ENCODE measurements around the gene SLAMF9. TPM values are rescaled to one million over a fixed set of nuclear protein-coding genes. Genes with fewer than 3 reads are reported as not detected.

Gene SLAMF9
- total RNA-seq, 2 experiments from 2014 or later = not detected

Other genes starting within 250 kb of the SLAMF9 start
- gene CRP, start 239.6 kb downstream of the SLAMF9 start, total RNA-seq = not detected
- 10 to 100 TPM; 26.9 to 28.3 TPM for gene DUSP23, start 173.3 kb downstream of the SLAMF9 start, total RNA-seq
- gene FCRL6, start 151.9 kb downstream of the SLAMF9 start, total RNA-seq = not detected
- under 1 TPM; 0.53 to 0.55 TPM for gene SLAMF8, start 127.4 kb downstream of the SLAMF9 start, total RNA-seq
- gene VSIG8, start 91.6 kb downstream of the SLAMF9 start, total RNA-seq = not detected
- 1 to 10 TPM; 2.1 to 2.2 TPM for gene CFAP45, start 54.1 kb downstream of the SLAMF9 start, total RNA-seq
- 100 to 1,000 TPM; 597 to 607 TPM for gene TAGLN2, start 28.7 kb downstream of the SLAMF9 start, total RNA-seq
- under 1 TPM in 1 of 2 experiments, not detected in 1; 0.05 TPM for gene IGSF9, start 8.6 kb downstream of the SLAMF9 start, total RNA-seq
- gene PIGM, start 77.8 kb upstream of the SLAMF9 start, total RNA-seq = 1 to 10 TPM; 4.4 to 4.7 TPM
- gene KCNJ10, start 115.9 kb upstream of the SLAMF9 start, total RNA-seq = not detected
- not detected for gene KCNJ9, start 127.3 kb upstream of the SLAMF9 start, total RNA-seq
- 10 to 100 TPM; 31.2 to 34.5 TPM for gene IGSF8, start 144.4 kb upstream of the SLAMF9 start, total RNA-seq
- not detected for gene ATP1A2, start 161.5 kb upstream of the SLAMF9 start, total RNA-seq
- gene ATP1A4, start 197.4 kb upstream of the SLAMF9 start, total RNA-seq = not detected
- not detected for gene CASQ1, start 236.3 kb upstream of the SLAMF9 start, total RNA-seq

Measured in activated CD4-positive, alpha-beta memory T cell treated with anti-CD3 and anti-CD28 coated beads for 36 hours (primary cell).